MM.1S (cell line): ENCODE measurements around the gene RBL2.

ENCODE experiments used
- DNase-seq: peaks from one replicate; pipeline ENCODE4 v3.0.0-alpha.2; 2015
- H2AFZ ChIP-seq: fragments of 300-600 bp; sonication (generic); 2 replicates; pipeline ENCODE4 v1.6.0; 2016; ENCODE audit warnings: antibody characterized with exemption, low read length
- H3F3A ChIP-seq: fragments of 300-600 bp; sonication (generic); 2 replicates; pipeline ENCODE4 v1.6.1; 2016; ENCODE audit warnings: mild to moderate bottlenecking, antibody characterized with exemption, low read length, moderate library complexity, mixed read lengths; ENCODE audit not compliant: insufficient read depth
- H3K27ac ChIP-seq: fragments of 300-600 bp; sonication (generic); 2 replicates; pipeline ENCODE4 v1.5.1; 2016; ENCODE audit warnings: mild to moderate bottlenecking, low read length
- H3K27me3 ChIP-seq: fragments of 300-600 bp; sonication (generic); replicated peaks from 2 replicates; pipeline ENCODE4 v1.6.0; 2016; ENCODE audit warnings: low read length; ENCODE audit not compliant: insufficient read depth
- H3K36me3 ChIP-seq: fragments of 300-600 bp; sonication (generic); replicated peaks from 2 replicates; pipeline ENCODE4 v1.6.1; 2016; ENCODE audit warnings: mild to moderate bottlenecking, low read length, mixed read lengths; ENCODE audit not compliant: insufficient read depth
- H3K4me1 ChIP-seq: fragments of 300-600 bp; sonication (generic); 2 replicates; pipeline ENCODE4 v1.6.1; 2016; ENCODE audit warnings: low read length, mixed read lengths
- H3K4me2 ChIP-seq: fragments of 300-600 bp; sonication (generic); 2 replicates; pipeline ENCODE4 v1.6.0; 2016; ENCODE audit warnings: low read depth, low read length
- H3K4me3 ChIP-seq: fragments of 300-600 bp; sonication (generic); 2 replicates; pipeline ENCODE4 v1.5.1; 2016; ENCODE audit warnings: low read length, mixed read lengths
- H3K79me2 ChIP-seq: fragments of 300-600 bp; sonication (generic); 2 replicates; pipeline ENCODE4 v1.6.1; 2016; ENCODE audit warnings: mixed run types, low read length, mixed read lengths
- H3K9ac ChIP-seq: fragments of 300-600 bp; sonication (generic); 2 replicates; pipeline ENCODE4 v1.6.1; 2016; ENCODE audit warnings: low read length, mixed read lengths
- H3K9me2 ChIP-seq: fragments of 300-600 bp; sonication (generic); replicated peaks from 2 replicates; pipeline ENCODE4 v1.6.1; 2016; ENCODE audit warnings: mild to moderate bottlenecking, low read length, mixed read lengths; ENCODE audit not compliant: insufficient read depth
- H3K9me3 ChIP-seq: fragments of 300-600 bp; sonication (generic); replicated peaks from 2 replicates; pipeline ENCODE4 v1.6.1; 2016; ENCODE audit warnings: mild to moderate bottlenecking, low read length, mixed read lengths; ENCODE audit not compliant: insufficient read depth
- H4K20me1 ChIP-seq: fragments of 300-600 bp; sonication (generic); 2 replicates; pipeline ENCODE4 v1.6.1; 2016; ENCODE audit warnings: mild to moderate bottlenecking, low read length, moderate library complexity, mixed read lengths; ENCODE audit not compliant: insufficient read depth
- CTCF ChIP-seq: fragments of 300-600 bp; sonication (generic); IDR thresholded peaks from 2 replicates; pipeline ENCODE4 v1.5.1; 2016; ENCODE audit warnings: antibody characterized with exemption, low read length, mixed read lengths
- EZH2 ChIP-seq: fragments of 300-600 bp; sonication (generic); optimal IDR thresholded peaks from 2 replicates; pipeline ENCODE3; 2017; ENCODE audit warnings: low read depth, mild to moderate bottlenecking, antibody characterized with exemption, low read length, mixed read lengths
- EZH2phosphoT487 ChIP-seq: fragments of 300-600 bp; sonication (generic); IDR thresholded peaks from 2 replicates; pipeline ENCODE4 v1.6.1; 2018; ENCODE audit warnings: antibody characterized with exemption, low read length

RBL2 gene

GRCh38 chr16:53449816-53450517, 15.7 kb downstream of the RBL2 start:
- H2AFZ ChIP-seq, result no peak overlapping the region
- H3K9me2 ChIP-seq, result no peaks in the 10 kb centered on the region
- H3K4me2 ChIP-seq, result no peak overlapping the region
- H4K20me1 ChIP-seq, result no peaks in the 10 kb centered on the region
- no peaks in the 10 kb centered on the region for H3K79me2 ChIP-seq
- no peak for TF ChIP-seq CTCF
- TF ChIP-seq EZH2phosphoT487, result no peak
- TF ChIP-seq EZH2, result no peak
- peaks cover under 1% of the 10 kb centered on the region; the same call in 1 of the 2 replicates for H3K4me1 ChIP-seq
- H3K36me3 ChIP-seq, result peaks cover 5% of the 10 kb centered on the region; the same call in 1 of the 2 replicates
- no peaks in the 10 kb centered on the region for H3K9me3 ChIP-seq
- no peaks in the 10 kb centered on the region; the same call in 1 of the 2 replicates for H3F3A ChIP-seq
- H3K27ac ChIP-seq, result no peak overlapping the region
- no peak overlapping the region for H3K4me3 ChIP-seq
- peak; percentile 36 for DNase-seq
- H3K27me3 ChIP-seq, result no peaks in the 10 kb centered on the region
- H3K9ac ChIP-seq, result no peak overlapping the region

DNA sequence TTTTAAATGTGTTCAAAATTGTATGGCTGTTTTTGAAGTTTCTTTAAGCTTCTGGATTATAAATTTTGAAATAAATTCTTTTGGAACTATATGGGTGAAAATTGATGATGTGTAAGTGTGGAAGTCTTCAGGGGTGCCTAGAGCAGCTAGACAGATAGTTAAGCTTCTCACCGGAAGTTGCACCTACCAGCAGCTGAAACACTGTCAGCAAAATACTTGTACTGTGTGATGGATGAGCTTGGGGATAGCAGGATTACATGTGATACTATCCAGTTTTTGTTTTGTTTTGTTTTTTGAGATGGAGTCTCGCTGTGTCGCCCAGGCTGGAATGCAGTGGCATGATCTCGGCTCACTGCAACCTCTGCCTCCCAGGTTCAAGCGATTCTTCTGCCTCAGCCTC, 19.7 kb downstream of the RBL2 start:
- Histone ChIP-seq H3K79me2 (no peaks in the 10 kb centered on the region), H3K9me3 (no peaks in the 10 kb centered on the region), H3K4me3 (no peak overlapping the region), H3K36me3 (peaks cover 10% of the 10 kb centered on the region; the same call in 1 of the 2 replicates), H3F3A (peaks cover 29% of the 10 kb centered on the region), H4K20me1 (no peaks in the 10 kb centered on the region), H3K9me2 (no peaks in the 10 kb centered on the region), H3K9ac (no peak overlapping the region), H3K27ac (no peak overlapping the region), H2AFZ (no peak overlapping the region), H3K27me3 (no peaks in the 10 kb centered on the region), H3K4me1 (peaks cover 36% of the 10 kb centered on the region), H3K4me2 (no peak overlapping the region)
- TF ChIP-seq CTCF, result no peak
- no peak for TF ChIP-seq EZH2
- no peak for TF ChIP-seq EZH2phosphoT487
- DNase-seq, result no peak

DNA sequence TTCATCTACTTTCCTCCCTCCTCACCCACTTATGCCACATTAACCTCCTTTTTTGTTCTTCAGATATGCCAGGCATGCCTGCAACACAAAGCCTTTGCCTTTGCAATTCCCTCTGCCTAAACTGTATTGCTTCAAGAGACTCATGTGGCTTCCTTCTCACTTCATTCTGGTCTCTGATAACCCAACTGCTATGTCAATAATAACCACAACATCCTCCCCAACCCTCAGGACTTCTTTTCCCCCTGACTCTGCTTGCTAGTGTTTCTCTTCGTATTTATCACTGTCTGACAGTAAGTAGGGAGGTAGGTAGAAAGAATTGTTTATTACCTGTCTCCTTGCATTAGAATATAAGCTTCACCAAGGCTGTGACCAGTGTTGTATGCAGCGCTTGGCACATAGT, 22.4 kb downstream of the RBL2 start:
- H3K79me2 ChIP-seq, result peaks cover 7% of the 10 kb centered on the region; the same call in 1 of the 2 replicates
- TF ChIP-seq CTCF (no peak), EZH2 (no peak), EZH2phosphoT487 (no peak)
- no peaks in the 10 kb centered on the region for H3K27me3 ChIP-seq
- H3K4me3 ChIP-seq, result no peak overlapping the region
- DNase-seq, result peak; percentile 73
- 0 out of 2 replicates have a peak overlapping the region, but pooled peaks have one; percentile 3 for H2AFZ ChIP-seq
- H3K4me2 ChIP-seq, result peak overlapping the region; percentile 66
- peaks cover 17% of the 10 kb centered on the region; the same call in 1 of the 2 replicates for H3K36me3 ChIP-seq
- peak overlapping the region; percentile 88 for H3K27ac ChIP-seq
- H3F3A ChIP-seq, result peaks cover 29% of the 10 kb centered on the region
- H3K9me2 ChIP-seq, result no peaks in the 10 kb centered on the region
- H3K9me3 ChIP-seq, result no peaks in the 10 kb centered on the region
- no peaks in the 10 kb centered on the region for H4K20me1 ChIP-seq
- H3K9ac ChIP-seq, result 0 out of 2 replicates have a peak overlapping the region, but pooled peaks have one; percentile 0
- peaks cover 36% of the 10 kb centered on the region for H3K4me1 ChIP-seq
